DND-41 (cell line): ENCODE results near the gene RAB34.

Source experiments
- ATAC-seq: fragments of 200-7000 bp; cut with Tn5 transposase; 3 replicates; pipeline ENCODE4 v1.9.1; 2021; ENCODE audit warnings: low read depth; ENCODE audit not compliant: insufficient read depth
- DNase-seq: peaks from one replicate; pipeline ENCODE4 v3.0.0-alpha.2; 2020
- H2AFZ ChIP-seq: 2 replicates; pipeline ENCODE4 v1.6.0; 2012; ENCODE audit warnings: low read depth, low read length
- H3K27ac ChIP-seq: 2 replicates; pipeline ENCODE4 v1.5.1; 2012; ENCODE audit warnings: low read length, inconsistent platforms
- H3K27me3 ChIP-seq: fragments of 200-600 bp; sonication (generic); 2 replicates; pipeline ENCODE4 v1.6.0; 2012; ENCODE audit warnings: low read length, mild to moderate bottlenecking, inconsistent platforms; ENCODE audit not compliant: insufficient read depth, poor library complexity
- H3K36me3 ChIP-seq: 2 replicates; pipeline ENCODE4 v1.5.1; 2012; ENCODE audit warnings: low read length, inconsistent platforms; ENCODE audit not compliant: insufficient read depth
- H3K4me1 ChIP-seq: 2 replicates; pipeline ENCODE4 v1.5.1; 2012; ENCODE audit warnings: mild to moderate bottlenecking, low read length; ENCODE audit not compliant: insufficient read depth
- H3K4me2 ChIP-seq: 2 replicates; pipeline ENCODE4 v1.6.0; 2012; ENCODE audit warnings: mild to moderate bottlenecking, moderate library complexity, low read length, inconsistent platforms; ENCODE audit not compliant: insufficient read depth
- H3K4me3 ChIP-seq, 2 experiments: fragments of 200-600 bp in 1 of 2; shearing (Covaris generic) in 1 of 2; 2 replicates each; pipeline ENCODE4 v1.5.1; 2012 to 2016; ENCODE audit warnings: inconsistent platforms in 2 of 2, low read length in 2 of 2, mild to moderate bottlenecking in 2 of 2, low read depth in 1 of 2, moderate library complexity in 1 of 2
- H3K79me2 ChIP-seq: 2 replicates; pipeline ENCODE4 v1.6.0; 2012; ENCODE audit warnings: low read length, inconsistent platforms; ENCODE audit not compliant: insufficient read depth
- H3K9ac ChIP-seq: 2 replicates; pipeline ENCODE4 v1.6.0; 2012; ENCODE audit warnings: low read depth, mild to moderate bottlenecking, inconsistent platforms, low read length, moderate library complexity
- H3K9me3 ChIP-seq: 2 replicates; pipeline ENCODE4 v1.5.1; 2012; ENCODE audit warnings: low read length, moderate library complexity, mild to moderate bottlenecking, inconsistent platforms; ENCODE audit not compliant: insufficient read depth, severe bottlenecking
- H4K20me1 ChIP-seq: 2 replicates; pipeline ENCODE4 v1.6.0; 2012; ENCODE audit warnings: low read length; ENCODE audit not compliant: insufficient read depth
- EZH2 ChIP-seq: IDR thresholded peaks from 3 replicates; pipeline ENCODE4 v1.6.1; 2012; ENCODE audit warnings: borderline replicate concordance, low read depth, mild to moderate bottlenecking, moderate library complexity, low read length, inconsistent platforms; ENCODE audit not compliant: severe bottlenecking
- TF ChIP-seq, protein P1 (sequence below): IDR thresholded peaks from 2 replicates; pipeline ENCODE4 v1.5.1; 2012; ENCODE audit warnings: borderline replicate concordance, low read length, moderate library complexity, mild to moderate bottlenecking; ENCODE audit not compliant: poor library complexity, severe bottlenecking; ENCODE audit errors: extremely low read depth

RAB34 gene

DNA sequence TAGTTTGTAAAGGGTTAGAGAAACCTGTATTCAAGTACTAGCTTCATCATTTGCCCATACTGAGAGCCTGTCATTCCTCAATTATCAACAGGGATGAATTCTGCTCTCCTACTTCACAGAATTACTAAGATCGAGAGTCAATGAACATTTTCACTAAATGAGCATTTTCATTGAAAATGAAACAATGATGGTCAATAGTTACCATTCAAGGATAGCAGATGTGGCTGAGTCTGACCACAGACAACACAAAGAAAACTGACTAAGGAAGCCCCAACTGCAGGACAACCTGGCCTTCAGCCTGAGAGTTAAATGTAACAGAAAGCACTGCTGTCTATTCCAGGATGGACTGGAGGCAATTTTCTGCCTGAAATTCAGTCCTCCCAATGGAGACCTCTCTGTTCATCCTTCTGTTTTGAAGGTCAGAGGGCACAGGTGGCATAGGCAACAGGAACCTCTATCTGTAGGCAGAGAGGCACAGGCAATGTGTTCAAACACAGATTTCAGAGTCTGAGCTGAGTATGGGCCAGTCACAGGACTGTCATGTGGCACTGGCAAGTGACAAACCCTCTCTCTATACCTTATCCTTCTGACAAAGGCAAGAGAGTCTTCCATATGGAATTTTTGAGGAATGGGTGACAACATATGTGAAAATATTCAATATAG lies 45.6 kb upstream of the RAB34 start:
- H3K27me3 ChIP-seq, result no peaks in the 10 kb centered on the region
- no peak overlapping the region for H3K4me2 ChIP-seq
- no peak overlapping the region for H3K27ac ChIP-seq
- H4K20me1 ChIP-seq, result peaks cover 17% of the 10 kb centered on the region; the same call in 1 of the 2 replicates
- DNase-seq, result no peak
- no peak overlapping the region for H2AFZ ChIP-seq
- H3K79me2 ChIP-seq, result peaks cover 8% of the 10 kb centered on the region
- peaks cover 62% of the 10 kb centered on the region for H3K36me3 ChIP-seq
- ATAC-seq, result peak; percentile 31; the same call in 1 of the 3 replicates
- H3K4me3 ChIP-seq, result no peak overlapping the region
- H3K4me1 ChIP-seq, result no peaks in the 10 kb centered on the region
- no peak overlapping the region for H3K9ac ChIP-seq
- no peaks in the 10 kb centered on the region for H3K9me3 ChIP-seq
- TF ChIP-seq, protein P1, sequence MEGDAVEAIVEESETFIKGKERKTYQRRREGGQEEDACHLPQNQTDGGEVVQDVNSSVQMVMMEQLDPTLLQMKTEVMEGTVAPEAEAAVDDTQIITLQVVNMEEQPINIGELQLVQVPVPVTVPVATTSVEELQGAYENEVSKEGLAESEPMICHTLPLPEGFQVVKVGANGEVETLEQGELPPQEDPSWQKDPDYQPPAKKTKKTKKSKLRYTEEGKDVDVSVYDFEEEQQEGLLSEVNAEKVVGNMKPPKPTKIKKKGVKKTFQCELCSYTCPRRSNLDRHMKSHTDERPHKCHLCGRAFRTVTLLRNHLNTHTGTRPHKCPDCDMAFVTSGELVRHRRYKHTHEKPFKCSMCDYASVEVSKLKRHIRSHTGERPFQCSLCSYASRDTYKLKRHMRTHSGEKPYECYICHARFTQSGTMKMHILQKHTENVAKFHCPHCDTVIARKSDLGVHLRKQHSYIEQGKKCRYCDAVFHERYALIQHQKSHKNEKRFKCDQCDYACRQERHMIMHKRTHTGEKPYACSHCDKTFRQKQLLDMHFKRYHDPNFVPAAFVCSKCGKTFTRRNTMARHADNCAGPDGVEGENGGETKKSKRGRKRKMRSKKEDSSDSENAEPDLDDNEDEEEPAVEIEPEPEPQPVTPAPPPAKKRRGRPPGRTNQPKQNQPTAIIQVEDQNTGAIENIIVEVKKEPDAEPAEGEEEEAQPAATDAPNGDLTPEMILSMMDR, result no peak
- no peak for TF ChIP-seq EZH2

DNA sequence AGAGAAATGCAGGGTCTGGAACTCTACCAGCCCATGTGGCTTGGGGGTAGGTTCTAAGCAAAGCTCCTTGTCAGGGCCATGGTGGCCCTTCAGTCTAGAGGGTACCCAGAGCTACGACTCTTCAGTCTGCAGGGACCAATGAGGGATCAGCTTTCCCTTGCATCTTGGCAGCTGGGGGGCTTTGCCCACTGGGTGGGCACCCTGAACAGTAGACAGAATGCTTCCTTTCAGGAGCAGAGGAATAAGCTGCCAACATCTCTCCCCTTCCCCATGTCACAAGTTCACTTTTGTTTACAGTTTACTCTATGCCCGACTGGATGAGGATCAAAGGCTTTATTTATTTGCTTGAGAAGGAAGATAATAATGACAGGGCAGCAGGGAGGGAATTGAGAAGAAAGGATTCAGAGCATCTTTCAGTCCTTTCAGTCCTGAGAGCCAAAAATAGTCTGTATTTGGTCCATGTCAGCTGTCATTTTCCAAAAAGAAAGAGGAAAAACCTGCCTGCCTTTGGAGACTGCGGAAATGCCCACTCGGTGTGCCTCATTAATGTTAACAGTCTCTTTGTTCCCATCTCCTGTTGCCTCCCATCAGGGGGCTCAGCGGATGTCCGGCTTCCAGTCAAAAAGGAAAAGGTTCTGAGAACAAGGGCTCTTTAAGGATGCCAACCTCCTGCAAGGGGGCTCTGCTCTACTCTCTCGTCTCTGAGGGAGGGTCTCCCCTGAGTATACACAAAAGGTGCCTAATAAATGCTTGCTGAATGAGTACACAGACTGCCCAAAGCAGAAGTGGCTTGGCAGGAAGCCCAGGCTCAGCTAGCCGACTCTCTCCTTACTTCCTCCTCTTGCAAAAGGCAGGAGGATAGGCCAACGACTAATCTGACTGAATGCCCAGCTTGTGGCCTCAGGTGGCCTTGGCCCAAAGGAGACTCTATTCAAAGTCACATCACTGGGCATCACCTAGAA lies 43.2 kb upstream of the RAB34 start:
- no peak for DNase-seq
- H3K9me3 ChIP-seq, result no peaks in the 10 kb centered on the region
- H2AFZ ChIP-seq, result no peak overlapping the region
- no peak overlapping the region for H3K9ac ChIP-seq
- no peaks in the 10 kb centered on the region for H3K4me1 ChIP-seq
- ATAC-seq, result no peak
- no peak overlapping the region for H3K4me3 ChIP-seq
- TF ChIP-seq, protein P1, result no peak
- no peak for TF ChIP-seq EZH2
- peaks cover 8% of the 10 kb centered on the region; the same call in 1 of the 2 replicates for H3K79me2 ChIP-seq
- peaks cover 64% of the 10 kb centered on the region for H3K36me3 ChIP-seq
- H3K27me3 ChIP-seq, result no peaks in the 10 kb centered on the region
- H3K4me2 ChIP-seq, result no peak overlapping the region
- H4K20me1 ChIP-seq, result peaks cover 20% of the 10 kb centered on the region; the same call in 1 of the 2 replicates
- no peak overlapping the region for H3K27ac ChIP-seq

DNA sequence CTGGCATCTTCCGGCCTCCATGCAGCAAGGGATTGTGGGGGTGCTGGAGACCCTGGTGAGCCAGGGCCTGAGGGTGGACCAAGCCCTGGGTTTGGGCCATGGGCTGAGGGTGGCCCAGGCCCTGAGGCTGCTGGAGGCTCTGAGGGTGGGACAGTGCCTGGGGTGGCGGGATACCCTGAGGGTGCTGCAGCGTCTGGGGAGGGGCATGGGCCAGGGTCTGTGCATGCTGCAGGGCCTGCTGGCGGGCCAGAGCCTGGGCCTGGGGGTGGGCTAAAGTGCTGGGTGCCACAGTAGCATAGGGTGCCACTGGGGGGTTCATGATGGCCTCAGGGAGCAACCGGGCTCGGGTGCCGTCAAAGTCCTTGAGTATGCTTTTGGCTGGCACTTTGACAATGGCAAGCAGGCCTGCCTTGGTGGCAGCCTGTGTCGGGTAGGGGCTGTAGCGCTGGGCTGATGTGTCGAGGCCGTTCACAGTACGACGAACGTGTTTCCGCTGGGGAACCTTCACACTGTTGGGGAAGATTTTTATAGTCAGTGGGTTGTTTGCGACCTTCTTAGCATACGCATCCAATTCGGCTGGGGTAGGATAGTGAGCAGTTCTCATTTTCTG lies 41.7 kb upstream of the RAB34 start:
- H3K4me1 ChIP-seq, result no peaks in the 10 kb centered on the region
- no peak for DNase-seq
- peaks cover 20% of the 10 kb centered on the region; the same call in 1 of the 2 replicates for H4K20me1 ChIP-seq
- H3K27me3 ChIP-seq, result no peaks in the 10 kb centered on the region
- H3K9ac ChIP-seq, result no peak overlapping the region
- H3K36me3 ChIP-seq, result peaks cover 52% of the 10 kb centered on the region
- no peak for ATAC-seq
- no peak overlapping the region for H3K4me2 ChIP-seq
- no peak overlapping the region for H3K27ac ChIP-seq
- TF ChIP-seq, protein P1, result no peak
- TF ChIP-seq EZH2, result no peak
- no peak overlapping the region for H3K4me3 ChIP-seq
- peaks cover 8% of the 10 kb centered on the region; the same call in 1 of the 2 replicates for H3K79me2 ChIP-seq
- no peaks in the 10 kb centered on the region for H3K9me3 ChIP-seq
- H2AFZ ChIP-seq, result no peak overlapping the region
